ENCODE measurements around the gene LENEP.

GRCh38 chr1:155006601-155007101 is 13.3 kb downstream of the LENEP start:
- TF ChIP-seq CTCF (IDR thresholded peaks at IDR 0.05) (no peak), POLR2A (IDR thresholded peaks at IDR 0.05) (no peak)

All from heart left ventricle (tissue), 13 donors.